LNCaP clone FGC (cell line): ENCODE results near the gene SIPA1L2.

ENCODE experiments used
- DNase-seq: peaks from one replicate; pipeline ENCODE4 v3.0.0-alpha.2; 2011; ENCODE audit warnings: low read depth
- H3K4me3 ChIP-seq: 2 replicates; pipeline ENCODE4 v1.5.1; 2011; ENCODE audit warnings: mild to moderate bottlenecking, low read depth, low read length, control low read depth
- CTCF ChIP-seq: IDR thresholded peaks from 2 replicates; pipeline ENCODE4 v1.5.1; 2012; ENCODE audit warnings: mild to moderate bottlenecking; ENCODE audit not compliant: control insufficient read depth, insufficient read depth; ENCODE audit errors: extremely low read depth

SIPA1L2 gene

GRCh38 chr1:232657426-232658005 lies 27.6 kb upstream of the SIPA1L2 start:
- no peak overlapping the region for H3K4me3 ChIP-seq
- TF ChIP-seq CTCF: no peak
- DNase-seq: no peak

- H3K4me3 ChIP-seq: no peak overlapping the region
- DNase-seq: no peak
- TF ChIP-seq CTCF: no peak
Measured at GRCh38 chr1:232655746-232656085, 25.8 kb upstream of the SIPA1L2 start.

- H3K4me3 ChIP-seq: no peak overlapping the region
- TF ChIP-seq CTCF: no peak
- DNase-seq: no peak
Measured at GRCh38 chr1:232655028-232655745, 25.3 kb upstream of the SIPA1L2 start.

GRCh38 chr1:232653789-232654188 lies 23.9 kb upstream of the SIPA1L2 start:
- DNase-seq: no peak
- no peak overlapping the region for H3K4me3 ChIP-seq
- TF ChIP-seq CTCF: no peak

GRCh38 chr1:232650845-232651244 lies 20.9 kb upstream of the SIPA1L2 start:
- no peak for TF ChIP-seq CTCF
- H3K4me3 ChIP-seq: no peak overlapping the region
- no peak for DNase-seq

- TF ChIP-seq CTCF: no peak
- no peak overlapping the region for H3K4me3 ChIP-seq
- DNase-seq: no peak
Measured at GRCh38 chr1:232650418-232650817, 20.5 kb upstream of the SIPA1L2 start.

- no peak for TF ChIP-seq CTCF
- no peak for DNase-seq
- no peak overlapping the region for H3K4me3 ChIP-seq
Measured at GRCh38 chr1:232648316-232648715, 18.4 kb upstream of the SIPA1L2 start.
